Spleen (tissue), 7 donors: ENCODE results near the gene PMF1.

Experiments used
- CTCF ChIP-seq, 11 experiments: fragments of 200-600 bp in 7 of 11; fragments of 450-650 bp in 4 of 11; sonication (generic) in 4 of 11; IDR thresholded peaks in 8 of 11; conservative IDR thresholded peaks in 3 of 11; 1 replicate in 7 of 11; 2 replicates in 4 of 11; pipeline versions ENCODE4 v1.4.0 to v1.8.0; 2016 to 2021; ENCODE audit warnings: antibody characterized with exemption in 11 of 11, inconsistent platforms in 4 of 11, mild to moderate bottlenecking in 1 of 11
- POLR2A ChIP-seq, 3 donors: fragments of 450-650 bp; IDR thresholded peaks; one replicate each; pipeline ENCODE4 v1.5.1; 2017; ENCODE audit warnings: antibody characterized with exemption in 3 of 3, mild to moderate bottlenecking in 1 of 3
- donor health status: DM: no; HTN: no; CAD: no; lungs with moderate emphysema.
- donor health status: DM: no; HTN: no; CAD: no.
- donor health status: DM: no; HTN: no; CAD: no.

- no peak for TF ChIP-seq CTCF (IDR thresholded peaks at IDR 0.05 in 8 of 11, conservative IDR thresholded peaks at IDR 0.05 in 3 of 11)
- TF ChIP-seq POLR2A (IDR thresholded peaks at IDR 0.05) = no peak
These were observed 47.0 kb downstream of the PMF1 start for GRCh38 chr1:156259805-156260204.
